ENCODE measurements around the gene CDH23. TPM values are rescaled to one million over a fixed set of nuclear protein-coding genes. Genes with fewer than 3 reads are reported as not detected.

CDH23 gene
- total and polyA plus RNA-seq, 9 of the 15 experiments (the other 6 are each of a cell fraction or from before 2014, with no cell fraction given), result 0.18 to 1.2 (median 0.47) TPM

- ATAC-seq (no peak), DNase-seq (ENCODE audit: extremely low read depth in 1 of 4, low spot score in 3 of 4) (no peak), FAIRE-seq (no peak)
- Histone ChIP-seq H3K4me3 (no peak overlapping the region), H3K4me1 (replicated peaks in 1 of 2; ENCODE audit: control insufficient read depth in 2 of 2, insufficient read depth in 2 of 2, low read length in 2 of 2) (peaks cover 0 to 9% of the 10 kb centered on the region in 2 experiments; a peak in 1 of 5 replicates), H3K4me2 (ENCODE audit: insufficient read depth, low read length) (no peak overlapping the region), H4K20me1 (replicated peaks; ENCODE audit: control insufficient read depth, insufficient read depth, low read length) (no peaks in the 10 kb centered on the region), H3K9me3 (replicated peaks; ENCODE audit: control insufficient read depth, insufficient read depth, low read depth, low read length) (no peaks in the 10 kb centered on the region), H3K36me3 (ENCODE audit: control insufficient read depth, insufficient read depth, low read length) (no peaks in the 10 kb centered on the region), H3K79me2 (ENCODE audit: control insufficient read depth, insufficient read depth, low read length) (no peaks in the 10 kb centered on the region), H3K27ac (ENCODE audit: extremely low read depth, low read depth, low read length) (no peak overlapping the region), H2AFZ (ENCODE audit: low read depth, low read length) (no peak overlapping the region), H3K27me3 (ENCODE audit: control insufficient read depth in 2 of 2, insufficient read depth in 2 of 2, low read length in 2 of 2) (peaks cover 31 to 89% of the 10 kb centered on the region in 2 experiments), H3K9ac (ENCODE audit: insufficient read depth in 1 of 2, low read depth in 2 of 2, low read length in 2 of 2) (no peak overlapping the region), H3K9me1 (ENCODE audit: control insufficient read depth, insufficient read depth, low read length) (no peaks in the 10 kb centered on the region)
- WGBS (ENCODE audit: insufficient coverage, low coverage, missing lambda C conversion rate), result 5% methylated on average over 11 of the region's 11 CpGs
- TF ChIP-seq SMC3 (conservative IDR thresholded peaks at IDR 0.05; ENCODE audit: insufficient read depth, low read depth, low read length) (no peak), IRF9 (tag; IDR thresholded peaks at IDR 0.05) (no peak), ZFP36 (IDR thresholded peaks at IDR 0.05; ENCODE audit: low read depth, low read length, partially characterized antibody) (peak; percentile 39)
- ChIA-PET POLR2A (no interaction called here), CTCF (ENCODE audit: low intra/inter-chr PET ratio) (no interaction called here)
- intact Hi-C loops (cut with micrococcal nuclease) (no loop called here), in situ Hi-C loops (cut with MboI) (no loop called here)
- BruUV-seq (replicated peaks), result no TSS peak
These were observed 129.9 kb downstream of the CDH23 start for GRCh38 chr10:71526653-71527052.

GRCh38 chr10:71527135-71527534 is 130.4 kb downstream of the CDH23 start:
- peaks cover 0 to 11% of the 10 kb centered on the region in 2 experiments; a peak in 3 of 5 replicates for H3K4me1 ChIP-seq (replicated peaks in 1 of 2; ENCODE audit: control insufficient read depth in 2 of 2, insufficient read depth in 2 of 2, low read length in 2 of 2)
- no TSS peak for BruUV-seq (replicated peaks)
- H3K9ac ChIP-seq (ENCODE audit: insufficient read depth in 1 of 2, low read depth in 2 of 2, low read length in 2 of 2), result peak overlapping the region in 1 of 2 experiments; percentile 66; a peak in 1 of 4 replicates
- in situ Hi-C loops (cut with MboI) (no loop called here), intact Hi-C loops (cut with micrococcal nuclease) (no loop called here)
- H4K20me1 ChIP-seq (replicated peaks; ENCODE audit: control insufficient read depth, insufficient read depth, low read length), result no peaks in the 10 kb centered on the region
- H3K9me1 ChIP-seq (ENCODE audit: control insufficient read depth, insufficient read depth, low read length), result no peaks in the 10 kb centered on the region
- H3K4me2 ChIP-seq (ENCODE audit: insufficient read depth, low read length), result no peak overlapping the region
- FAIRE-seq (no peak), ATAC-seq (no peak), DNase-seq (ENCODE audit: extremely low read depth in 1 of 4, low spot score in 3 of 4) (no peak)
- H3K36me3 ChIP-seq (ENCODE audit: control insufficient read depth, insufficient read depth, low read length), result no peaks in the 10 kb centered on the region
- CTCF ChIA-PET (ENCODE audit: low intra/inter-chr PET ratio), result no interaction called here
- no peaks in the 10 kb centered on the region for H3K79me2 ChIP-seq (ENCODE audit: control insufficient read depth, insufficient read depth, low read length)
- no peak overlapping the region for H3K27ac ChIP-seq (ENCODE audit: extremely low read depth, low read depth, low read length)
- POLR2A ChIA-PET, result no interaction called here
- H3K9me3 ChIP-seq (replicated peaks; ENCODE audit: control insufficient read depth, insufficient read depth, low read depth, low read length), result no peaks in the 10 kb centered on the region
- TF ChIP-seq RFX5 (IDR thresholded peaks at IDR 0.05; ENCODE audit: low read depth, low read length) (no peak), SMAD4 (CRISPR knock-in tag; conservative IDR thresholded peaks at IDR 0.05) (no peak), BCOR (IDR thresholded peaks at IDR 0.05) (no peak), ZBTB34 (CRISPR knock-in tag; IDR thresholded peaks at IDR 0.05) (no peak), ZC3H8 (IDR thresholded peaks at IDR 0.05) (no peak), SP1 (CRISPR knock-in tag; IDR thresholded peaks at IDR 0.05) (no peak), SIRT6 (IDR thresholded peaks at IDR 0.05; ENCODE audit: low read depth, low read length) (no peak), WHSC1 (IDR thresholded peaks at IDR 0.05; ENCODE audit: low read length) (no peak), KAT8 (IDR thresholded peaks at IDR 0.05; ENCODE audit: low read depth) (no peak), SUPT5H (IDR thresholded peaks at IDR 0.05) (no peak), NONO (IDR thresholded peaks at IDR 0.05; ENCODE audit: low read depth in 2 of 2, low read length in 1 of 2) (no peak), ZNF174 (CRISPR knock-in tag; IDR thresholded peaks at IDR 0.05) (no peak)
- H2AFZ ChIP-seq (ENCODE audit: low read depth, low read length), result no peak overlapping the region
- H3K4me3 ChIP-seq, result no peak overlapping the region
- WGBS (ENCODE audit: insufficient coverage, low coverage, missing lambda C conversion rate), result 3% methylated on average over 12 of the region's 12 CpGs
- peaks cover 26 to 85% of the 10 kb centered on the region in 2 experiments for H3K27me3 ChIP-seq (ENCODE audit: control insufficient read depth in 2 of 2, insufficient read depth in 2 of 2, low read length in 2 of 2)
